GM20000 (cell line): ENCODE results near the gene SCARB1.

ENCODE experiments used
- DNase-seq: peaks from one replicate; pipeline ENCODE4 v3.0.0; 2012; ENCODE audit warnings: low spot score
- CTCF ChIP-seq: IDR thresholded peaks from 2 replicates; pipeline ENCODE4 v1.5.1; 2012; ENCODE audit warnings: mild to moderate bottlenecking, control low read depth; ENCODE audit errors: extremely low read depth, missing control alignments

The SCARB1 gene

DNA sequence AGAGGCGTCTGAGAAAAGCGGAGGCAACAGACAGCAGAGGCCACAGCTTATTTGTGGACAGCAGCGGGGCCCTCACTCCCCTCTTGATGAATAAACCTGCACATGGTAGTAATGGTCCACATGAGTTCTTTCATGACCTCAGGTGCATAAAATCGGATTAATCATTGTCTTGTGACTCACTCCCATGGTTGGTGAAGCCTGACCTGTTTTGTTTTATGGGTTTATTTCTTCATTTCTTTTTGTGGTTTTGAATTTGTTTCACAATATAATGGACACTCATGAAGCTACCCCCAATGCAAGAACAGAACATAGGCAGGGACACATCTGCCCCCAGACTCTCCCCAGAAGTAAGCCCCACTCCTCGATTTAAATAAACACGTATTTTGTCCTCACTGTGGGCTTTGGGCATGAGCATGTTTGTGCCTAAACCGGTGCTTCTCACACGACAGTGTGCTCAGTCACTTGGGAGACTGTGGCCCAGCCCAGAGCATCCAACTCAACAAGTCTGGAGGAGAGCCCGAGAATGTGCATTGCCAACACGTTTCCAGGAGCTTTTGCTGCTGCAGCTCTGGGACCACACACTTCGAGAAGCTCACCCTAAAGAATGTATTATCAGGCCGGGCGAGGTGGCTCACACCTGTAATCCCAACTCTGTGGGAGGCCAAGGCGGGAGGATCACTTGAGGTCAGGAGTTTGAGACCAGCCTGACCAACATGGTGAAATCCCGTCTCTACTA is 116.1 kb downstream of the SCARB1 start:
- TF ChIP-seq CTCF, result no peak
- DNase-seq, result peak; percentile 77

- no peak for DNase-seq
- no peak for TF ChIP-seq CTCF
Observed at GRCh38 chr12:124746649-124747425, 116.8 kb downstream of the SCARB1 start.

- no peak for TF ChIP-seq CTCF
- DNase-seq, result no peak
Observed at GRCh38 chr12:124745891-124746570, 117.6 kb downstream of the SCARB1 start.

- DNase-seq, result no peak
- TF ChIP-seq CTCF, result no peak
Observed at GRCh38 chr12:124745465-124745890, 118.2 kb downstream of the SCARB1 start.

DNA sequence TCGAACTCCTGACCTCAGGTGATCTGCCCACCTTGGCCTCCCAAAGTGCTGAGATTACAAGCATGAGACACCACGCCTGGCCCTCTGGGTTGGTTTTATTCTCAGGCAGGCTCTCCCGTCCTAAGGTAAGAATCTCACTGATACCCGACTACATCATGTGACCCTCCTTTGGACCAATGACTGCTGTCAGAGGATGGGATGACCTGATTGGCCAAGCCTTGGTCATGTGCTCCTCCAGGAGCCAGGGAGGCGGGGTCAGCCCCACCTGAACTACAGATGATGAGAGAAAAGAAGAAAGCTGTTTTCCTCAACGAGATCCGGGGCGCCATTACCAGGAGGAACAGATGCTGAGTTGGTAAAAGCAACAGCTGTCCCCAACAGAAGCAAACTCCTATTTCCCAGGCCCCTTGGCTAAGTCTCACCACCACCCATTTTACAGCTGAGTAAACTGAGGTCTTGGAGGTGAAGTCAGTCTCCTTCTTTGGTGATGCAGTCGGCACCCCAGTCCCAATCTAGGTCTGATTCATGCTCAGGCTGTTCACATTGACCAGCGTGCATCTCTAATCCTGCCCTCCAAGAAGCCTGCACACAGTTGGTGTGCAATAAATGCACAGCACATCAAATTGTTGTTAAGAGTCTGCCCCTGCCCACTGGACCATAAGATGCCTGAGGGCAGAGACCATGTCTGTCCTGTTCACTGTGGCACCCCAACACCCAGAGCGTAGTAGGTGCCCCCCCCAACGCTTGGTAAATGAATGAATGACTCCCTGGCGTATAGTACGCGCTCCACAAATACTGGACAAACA is 118.8 kb downstream of the SCARB1 start:
- DNase-seq, result peak; percentile 71
- TF ChIP-seq CTCF, result no peak

DNA sequence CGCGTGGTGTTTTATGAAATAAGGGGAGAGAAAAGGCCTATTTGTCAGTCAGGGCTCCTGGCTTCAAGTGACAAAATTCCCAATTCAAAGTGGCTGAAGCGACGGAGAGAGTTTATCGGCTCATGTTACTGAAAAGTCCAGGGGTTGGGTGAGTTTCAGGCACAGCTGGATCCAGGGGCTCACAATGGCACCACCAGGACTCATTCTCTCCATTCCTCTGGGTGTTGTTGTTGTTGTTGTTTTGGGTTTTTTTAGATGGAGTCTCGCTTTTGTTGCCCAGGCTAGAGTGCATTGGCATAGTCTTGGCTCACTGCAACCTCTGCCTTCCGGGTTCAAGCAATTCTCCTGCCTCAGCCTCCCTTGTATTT is 119.4 kb downstream of the SCARB1 start:
- no peak for TF ChIP-seq CTCF
- no peak for DNase-seq
